ENCODE measurements around the gene CHID1. TPM values are rescaled to one million over a fixed set of nuclear protein-coding genes. Genes with fewer than 3 reads are reported as not detected.

CHID1 gene
- total and polyA plus RNA-seq, 8 donors = 35.4 to 121 (median 52.1) TPM

GRCh38 chr11:828506-829175 is 82.0 kb downstream of the CHID1 start:
- Histone ChIP-seq H3K27me3 (peaks cover 0 to 90% (median 40%) of the 10 kb centered on the region in 3 donors), H3K4me1 (peaks cover 80 to 98% (median 93%) of the 10 kb centered on the region in 4 donors), H3K4me3 (peak overlapping the region; percentile 35 to 54 (median 40)), H3K27ac (peak overlapping the region; percentile 89 to 96 (median 94)), H3K36me3 (peaks cover 18 to 23% (median 21%) of the 10 kb centered on the region in 4 donors), H3K9me3 (no peaks in the 10 kb centered on the region)
- no peak for DNase-seq
- no peak for TF ChIP-seq CTCF (IDR thresholded peaks at IDR 0.05)
- no peak for TF ChIP-seq POLR2AphosphoS5 (IDR thresholded peaks at IDR 0.05)
- 42 to 57% (median 54%) methylated on average over 6 to 21 of the region's 21 CpGs for WGBS, 5 donors
- intact Hi-C loops (cut with DNase I; ENCODE audit: low total_unique reads) = no loop called here

GRCh38 chr11:827897-828192 is 82.8 kb downstream of the CHID1 start, which contains the start of gene CRACR2B:
CRACR2B (plus strand) TSS chr11:827919; CDS start chr11:828608, 689 bp downstream.
- H3K27me3 ChIP-seq = peaks cover 0 to 90% (median 40%) of the 10 kb centered on the region in 3 donors
- H3K36me3 ChIP-seq = peaks cover 24 to 30% (median 29%) of the 10 kb centered on the region in 4 donors
- no peaks in the 10 kb centered on the region for H3K9me3 ChIP-seq
- H3K4me3 ChIP-seq = peak within 1 kb of the TSS; percentile 46 to 56 (median 50)
- H3K4me1 ChIP-seq = peaks cover 79 to 99% (median 96%) of the 10 kb centered on the region in 4 donors
- intact Hi-C loops (cut with DNase I; ENCODE audit: low total_unique reads) = no loop called here
- no peak for DNase-seq
- peak within 1 kb of the TSS; percentile 89 to 96 (median 94) for H3K27ac ChIP-seq
- WGBS, 5 donors = 6 to 36% (median 29%) methylated on average over 2 to 5 of the region's 5 CpGs
- no peak for TF ChIP-seq EP300 (IDR thresholded peaks at IDR 0.05)
- no peak for TF ChIP-seq POLR2A (IDR thresholded peaks at IDR 0.05)
- no peak for TF ChIP-seq POLR2AphosphoS5 (IDR thresholded peaks at IDR 0.05)
- no peak for TF ChIP-seq CTCF (IDR thresholded peaks at IDR 0.05)

- 1 to 8% (median 2%) methylated on average over 18 to 66 of the region's 66 CpGs for WGBS, 5 donors
- intact Hi-C loops (cut with DNase I; ENCODE audit: low total_unique reads) = no loop called here
- Histone ChIP-seq H3K4me3 (peak overlapping the region; percentile 46 to 56 (median 50)), H3K9me3 (no peaks in the 10 kb centered on the region), H3K27ac (peak overlapping the region; percentile 89 to 96 (median 94)), H3K4me1 (peaks cover 80 to 100% (median 97%) of the 10 kb centered on the region in 4 donors), H3K36me3 (peaks cover 29 to 35% (median 34%) of the 10 kb centered on the region in 4 donors), H3K27me3 (peaks cover 0 to 86% (median 40%) of the 10 kb centered on the region in 3 donors)
- peak in 1 of 4 donors; percentile 36 for TF ChIP-seq POLR2A (IDR thresholded peaks at IDR 0.05)
- peak in 2 of 3 donors; percentile 39 to 46 for TF ChIP-seq POLR2AphosphoS5 (IDR thresholded peaks at IDR 0.05)
- TF ChIP-seq CTCF (IDR thresholded peaks at IDR 0.05) = no peak
- TF ChIP-seq EP300 (IDR thresholded peaks at IDR 0.05) = no peak
- peak; percentile 84 to 89 for DNase-seq
Measured at GRCh38 chr11:827146-827896, 83.3 kb downstream of the CHID1 start.

GRCh38 chr11:826836-827145 is 83.8 kb downstream of the CHID1 start:
- Histone ChIP-seq H3K4me3 (peak overlapping the region; percentile 46 to 56 (median 50)), H3K9me3 (no peaks in the 10 kb centered on the region), H3K36me3 (peaks cover 32 to 40% (median 39%) of the 10 kb centered on the region in 4 donors), H3K27me3 (peaks cover 0 to 80% (median 40%) of the 10 kb centered on the region in 3 donors), H3K4me1 (peaks cover 83 to 100% (median 97%) of the 10 kb centered on the region in 4 donors), H3K27ac (peak overlapping the region; percentile 89 to 96 (median 94))
- intact Hi-C loops (cut with DNase I; ENCODE audit: low total_unique reads) = no loop called here
- 0 to 5% (median 2%) methylated on average over 12 to 22 of the region's 22 CpGs for WGBS, 5 donors
- no peak for TF ChIP-seq POLR2AphosphoS5 (IDR thresholded peaks at IDR 0.05)
- TF ChIP-seq POLR2A (IDR thresholded peaks at IDR 0.05) = no peak
- no peak for DNase-seq

Data from stomach (tissue), 9 donors.